ENCODE results near the gene CLEC5A.
"Not testable (repeated sequence)": the region's sequence is repeated elsewhere in the genome, so short reads cannot be mapped to it uniquely, and the experiment has no call there.

CLEC5A gene

DNA sequence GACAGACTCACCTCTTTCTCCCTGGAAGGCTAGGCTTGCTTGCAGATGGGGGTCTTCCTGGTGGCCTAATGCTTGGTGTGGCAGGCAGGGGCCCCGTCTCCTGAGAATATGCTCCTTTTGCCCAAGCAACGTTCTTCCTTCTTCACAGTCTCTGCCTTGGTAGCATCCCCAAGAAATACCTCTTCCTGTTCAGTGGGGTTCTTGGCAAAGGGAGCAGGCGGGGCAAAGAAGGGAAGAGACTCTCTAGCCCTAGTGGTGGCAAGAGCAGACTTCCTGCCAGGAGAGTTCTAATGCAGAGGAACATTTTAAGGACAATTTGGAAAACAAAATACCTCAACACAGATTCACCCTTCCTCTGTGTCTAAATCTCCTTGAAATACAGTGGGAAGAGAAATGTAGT lies at the start of gene CLEC5A:
CLEC5A (minus strand) TSS at position 179 of the 400 bp plus-strand sequence. CDS start 682 bp downstream, outside the sequence.
- DNase-seq, result no peak

DNA sequence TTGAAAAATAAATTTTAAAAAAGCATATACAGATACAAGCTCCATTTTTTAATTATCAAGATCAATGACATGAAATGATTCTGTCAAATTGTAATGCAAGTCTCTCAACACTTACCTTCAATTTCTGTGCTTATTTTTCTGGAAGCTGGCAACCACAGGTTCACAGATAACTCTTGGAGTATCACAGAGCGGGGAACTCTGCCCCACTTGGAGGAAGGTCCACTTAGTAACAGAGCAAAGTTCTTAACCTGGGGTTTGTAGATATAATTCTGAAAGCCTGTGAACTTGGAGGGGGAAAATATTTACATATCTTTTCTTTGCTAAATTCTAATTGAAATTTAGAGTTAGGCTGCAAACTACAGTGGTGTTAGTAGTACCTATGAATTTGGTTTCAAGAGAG lies 46.6 kb upstream of the CLEC5A start:
- no peak for DNase-seq

DNA sequence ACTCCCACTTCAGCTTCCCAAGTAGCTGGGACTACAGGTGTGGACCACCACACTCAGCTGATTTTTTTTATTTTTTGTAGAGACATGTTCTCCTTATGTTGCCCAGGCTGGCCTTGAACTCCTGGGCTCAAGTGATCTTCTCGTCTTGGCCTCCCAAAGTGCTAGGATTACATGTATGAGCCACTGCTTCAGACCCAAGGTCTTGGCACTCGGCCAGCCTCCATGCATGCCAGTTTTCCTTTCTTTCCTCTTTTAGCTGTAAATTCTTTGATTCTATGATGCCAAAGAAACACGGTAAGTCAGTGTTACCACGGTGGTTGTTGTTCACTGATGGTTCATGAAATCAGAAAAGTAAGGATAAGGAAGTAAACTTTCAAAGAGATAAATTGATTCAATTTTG lies 45.9 kb upstream of the CLEC5A start:
- DNase-seq, result no peak

DNA sequence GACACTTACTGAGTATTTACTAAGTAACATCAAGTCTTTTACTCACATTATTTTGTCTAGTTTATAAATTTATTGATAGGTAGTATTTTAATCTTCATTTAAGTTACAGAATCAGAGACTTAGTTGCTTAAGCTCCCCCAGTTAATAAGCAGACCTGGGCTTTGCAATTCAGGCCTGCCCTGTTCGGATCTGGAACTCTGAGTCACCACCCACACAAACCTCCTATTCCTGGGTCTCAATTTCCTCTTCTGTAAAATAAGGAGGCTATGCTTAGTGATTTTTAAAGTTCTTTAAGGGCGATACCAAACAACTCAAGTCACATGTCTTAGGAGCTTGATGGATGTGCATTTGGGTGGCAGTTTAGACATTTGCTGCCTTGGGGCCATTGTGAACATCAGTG lies 45.4 kb upstream of the CLEC5A start:
- DNase-seq, result no peak

DNA sequence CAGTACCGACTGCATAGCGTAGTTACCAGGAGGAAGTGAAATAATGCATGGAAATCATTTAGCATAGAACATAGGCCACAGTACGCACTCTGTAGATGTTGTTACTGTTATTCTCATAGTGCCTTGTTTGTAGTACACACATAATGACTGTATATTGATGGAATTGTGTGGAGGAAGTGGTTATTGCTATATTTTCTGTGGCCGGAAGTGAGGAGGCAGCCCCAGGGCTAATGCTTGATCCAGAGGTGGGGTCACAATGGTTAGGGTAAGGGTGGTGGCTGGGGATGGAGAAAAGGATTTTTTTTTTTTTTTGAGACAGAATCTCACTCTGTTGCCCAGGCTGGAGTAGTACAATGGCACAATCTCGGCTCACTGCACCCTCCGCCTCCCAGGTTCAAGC lies 44.4 kb upstream of the CLEC5A start:
- no peak for DNase-seq

DNA sequence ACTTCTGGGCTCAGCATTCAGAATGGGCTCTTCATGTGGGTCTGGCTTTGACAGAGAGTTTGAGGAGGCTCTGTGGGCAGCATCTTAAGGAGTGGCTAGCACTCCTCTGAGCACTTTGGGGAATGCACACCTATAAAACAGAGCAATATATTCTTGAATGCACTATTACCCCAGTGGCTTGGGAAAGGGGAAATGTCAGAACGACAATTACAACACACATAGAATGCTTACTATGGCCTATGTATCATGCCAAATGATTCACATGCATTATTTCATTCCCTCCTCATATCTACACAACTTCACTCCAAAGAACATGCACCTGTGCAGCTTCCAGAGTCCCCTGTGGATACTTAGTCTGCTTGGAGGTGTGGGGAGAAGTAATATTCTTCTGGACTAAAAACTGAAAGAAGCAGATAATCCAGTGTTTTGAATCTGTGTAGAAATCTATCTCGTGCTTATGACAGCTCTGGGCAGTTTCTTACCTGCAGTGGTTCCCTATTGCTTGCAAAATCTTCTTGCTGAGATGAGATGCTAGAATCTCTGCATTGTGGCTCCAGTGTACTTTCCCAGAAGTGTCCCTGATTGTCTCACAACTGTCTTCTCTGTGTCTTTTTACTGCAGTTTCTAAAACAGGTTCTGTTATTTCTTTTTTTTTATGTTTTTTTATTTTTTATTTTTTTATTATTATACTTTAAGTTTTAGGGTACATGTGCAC lies 43.4 kb upstream of the CLEC5A start:
- no peak for DNase-seq

DNA sequence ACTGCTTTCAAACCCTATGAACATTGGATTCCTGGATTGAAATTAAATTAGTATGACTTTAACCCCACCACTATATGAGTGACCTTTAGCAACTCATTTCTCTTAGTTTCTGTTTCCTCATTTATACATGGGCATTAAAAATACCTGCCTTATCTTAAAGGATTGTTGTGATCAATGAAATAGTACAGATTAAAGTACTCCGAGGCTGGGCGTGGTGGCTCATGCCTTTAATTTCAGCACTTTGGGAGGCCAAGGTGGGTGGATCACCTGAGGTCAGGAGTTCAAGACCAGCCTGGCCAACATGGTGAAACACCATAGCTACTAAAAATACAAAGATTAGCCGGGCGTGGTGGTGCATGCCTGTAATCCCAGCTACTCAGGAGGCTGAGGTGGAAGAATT lies 41.0 kb upstream of the CLEC5A start:
- not testable (repeated sequence) for DNase-seq

DNA sequence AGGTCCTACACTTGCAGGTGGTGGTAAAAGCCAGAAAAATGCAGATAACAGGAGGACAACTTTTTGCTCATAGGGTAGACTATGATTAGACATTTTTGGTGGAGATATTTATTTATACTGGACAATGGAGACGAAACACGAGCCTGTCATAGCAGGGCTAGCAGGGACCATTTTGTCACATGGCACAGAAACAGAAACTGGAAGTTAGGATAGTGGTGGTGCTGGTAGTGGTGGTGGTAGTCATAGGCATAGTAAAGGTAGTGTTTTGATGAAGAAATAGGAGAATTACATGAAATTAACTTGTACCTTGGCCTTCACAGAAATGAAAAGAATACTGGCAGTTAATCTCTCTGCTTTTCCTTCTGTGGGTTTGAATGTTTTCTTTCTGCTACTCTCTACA lies 40.1 kb upstream of the CLEC5A start:
- no peak for DNase-seq

DNA sequence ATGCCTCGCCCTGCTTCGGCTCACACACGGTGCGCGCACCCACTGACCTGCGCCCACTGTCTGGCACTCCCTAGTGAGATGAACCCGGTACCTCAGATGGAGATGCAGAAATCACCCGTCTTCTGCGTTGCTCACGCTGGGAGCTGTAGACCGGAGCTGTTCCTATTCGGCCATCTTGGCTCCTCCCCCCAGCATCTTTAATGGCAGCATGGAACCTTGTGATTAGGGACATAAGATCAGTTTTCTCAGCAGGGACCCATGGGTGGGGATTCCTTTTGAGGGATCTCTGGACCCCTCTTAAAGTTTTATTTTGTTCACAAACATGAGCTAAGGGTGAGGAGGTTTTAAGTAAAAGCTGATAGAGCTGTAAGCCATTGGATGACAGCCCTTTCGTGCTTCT lies 39.2 kb upstream of the CLEC5A start:
- not testable (repeated sequence) for DNase-seq

DNA sequence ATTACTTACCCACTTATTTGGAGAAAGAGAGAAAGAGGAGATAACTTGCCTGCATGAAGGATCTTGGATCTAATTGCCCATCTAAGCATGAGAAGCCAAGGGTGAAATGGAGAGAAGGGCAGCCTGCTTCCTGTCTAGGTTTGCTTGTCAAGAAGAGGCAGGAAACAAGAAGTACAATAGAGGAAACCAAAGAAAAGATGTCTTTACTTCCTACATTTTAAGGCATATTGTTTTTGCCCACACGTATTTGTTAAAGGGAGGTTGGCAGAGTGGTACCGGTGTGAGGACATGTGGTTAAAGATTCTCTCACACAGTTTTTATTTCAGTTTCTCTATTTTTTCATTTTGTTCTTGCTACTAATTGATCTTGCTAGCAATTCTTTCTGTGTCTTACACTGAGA lies 32.8 kb upstream of the CLEC5A start:
- no peak for DNase-seq

DNA sequence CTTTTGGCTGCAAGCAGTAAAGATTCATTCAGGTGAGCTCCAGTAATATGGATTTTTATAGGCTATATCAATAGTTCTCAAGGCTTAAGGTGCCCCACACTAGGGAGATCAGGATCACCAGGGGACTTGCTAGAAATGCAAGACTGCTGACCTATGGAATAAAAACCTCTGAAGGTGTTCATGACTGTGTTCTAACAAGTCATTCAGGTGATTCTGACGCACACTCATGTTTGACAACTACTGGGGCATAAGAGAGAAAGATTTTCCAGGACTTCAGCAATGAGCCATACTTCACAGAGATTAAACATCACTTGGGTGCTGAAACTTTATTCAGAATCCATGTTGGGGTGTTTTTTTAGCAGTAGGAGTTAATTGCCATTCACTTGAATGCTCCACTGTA lies 31.6 kb upstream of the CLEC5A start:
- DNase-seq, result no peak

DNA sequence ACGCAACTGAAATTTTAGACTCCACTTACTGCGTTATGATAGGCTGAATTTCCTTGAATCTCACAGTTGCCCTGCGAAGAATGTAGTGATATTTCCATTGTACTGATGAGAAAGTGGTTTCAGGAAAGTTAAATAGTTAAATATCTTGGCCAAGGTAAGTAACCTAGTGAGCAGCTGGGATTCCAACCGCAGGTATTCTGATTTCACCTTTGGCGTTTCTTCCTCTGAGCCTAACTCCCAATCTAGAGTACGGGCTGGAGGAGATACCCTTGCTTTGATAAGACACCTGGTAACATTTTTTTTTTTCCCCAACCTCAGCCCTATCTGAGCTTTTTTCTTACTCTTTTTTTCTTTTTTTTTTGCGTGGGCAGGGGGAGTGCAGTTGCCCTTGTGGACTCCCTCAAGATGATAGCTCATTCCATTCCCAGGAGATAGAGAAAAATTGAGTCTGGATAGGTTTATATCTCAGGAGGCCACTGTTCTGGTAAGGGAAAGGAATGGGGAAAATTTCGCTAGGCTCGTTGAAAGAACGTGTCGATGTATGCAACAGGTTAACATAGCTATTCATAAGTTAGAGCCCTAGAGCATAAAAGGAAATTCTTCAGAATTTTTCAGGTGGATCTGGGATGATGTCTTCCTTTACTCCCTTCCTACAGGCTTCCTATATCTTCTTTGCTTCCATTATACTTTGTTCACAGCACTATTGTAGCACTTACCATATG lies 29.9 kb upstream of the CLEC5A start:
- DNase-seq, result no peak

DNA sequence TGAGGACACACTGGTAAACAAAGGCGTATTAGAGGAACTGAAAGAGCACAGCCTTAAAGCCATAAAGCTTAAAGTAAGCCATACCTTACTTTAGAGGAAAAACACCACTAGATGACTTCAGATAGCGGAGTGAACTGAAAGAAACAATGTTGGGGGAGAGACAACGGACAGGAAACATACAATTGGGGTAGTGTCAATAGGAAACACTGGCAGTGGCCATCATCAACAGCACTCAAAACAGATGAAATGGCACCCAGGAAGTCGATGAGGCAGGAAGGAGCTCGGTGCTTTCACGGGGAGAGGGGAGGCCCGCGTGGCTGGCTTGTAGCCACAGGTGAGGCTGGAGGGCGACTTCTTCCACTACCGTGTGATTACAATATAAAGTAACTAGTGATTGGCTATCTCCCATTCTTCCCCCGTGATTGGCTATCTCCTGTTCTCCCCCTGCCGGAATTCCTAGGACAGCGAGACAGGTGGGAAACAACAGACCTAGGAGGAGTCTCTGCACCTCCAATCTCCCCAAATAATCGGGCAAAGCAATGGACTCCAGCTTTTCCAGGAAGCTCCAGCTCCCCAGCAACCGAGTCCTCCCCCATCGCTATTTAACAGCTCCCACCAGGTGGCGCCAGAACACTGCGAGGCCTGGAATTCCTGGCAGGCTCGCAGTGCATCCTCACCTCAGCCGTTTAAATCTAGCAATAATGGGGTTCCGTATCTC lies 29.2 kb upstream of the CLEC5A start:
- peak; percentile 84 to 85 for DNase-seq

DNA sequence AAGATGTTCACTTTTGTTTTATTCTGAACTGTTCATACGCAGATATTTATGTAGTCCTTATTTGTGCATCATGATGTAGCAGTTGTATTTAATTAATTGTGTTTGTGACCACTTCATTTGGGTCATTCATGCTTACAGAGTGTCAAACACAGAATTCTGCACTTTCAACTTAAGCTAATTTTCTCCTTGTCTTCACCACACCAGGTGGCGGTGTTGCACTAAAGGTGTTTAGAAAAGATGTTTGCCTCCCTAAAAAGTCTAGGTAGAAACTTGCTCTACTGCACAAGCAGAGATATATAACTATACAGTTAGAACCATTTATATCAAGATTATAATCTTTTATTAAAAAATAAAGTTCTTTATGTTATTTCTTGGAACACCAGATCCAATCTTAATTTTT lies 28.1 kb upstream of the CLEC5A start:
- no peak for DNase-seq

DNA sequence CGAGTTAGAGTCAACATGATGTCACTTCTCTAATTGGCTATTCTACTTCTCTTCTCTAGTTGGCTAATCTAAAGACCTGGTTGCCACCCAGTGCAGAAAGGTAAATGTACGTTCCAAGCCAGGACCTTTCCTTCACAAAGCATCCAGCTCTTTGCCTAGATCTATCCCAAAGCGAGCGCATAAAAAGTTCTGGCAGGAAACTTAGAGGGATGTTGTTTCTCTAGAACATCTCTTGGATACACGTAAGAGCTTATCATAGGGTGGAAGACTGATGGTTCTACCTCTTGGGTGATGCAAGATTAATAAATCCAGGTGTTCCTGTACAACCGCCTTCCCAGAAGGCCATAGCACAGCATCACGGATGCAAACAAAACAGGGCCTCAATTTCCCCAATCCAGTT lies 26.9 kb upstream of the CLEC5A start, which contains the start of gene TAS2R38:
TAS2R38 (minus strand) TSS at position 101 of the 400 bp plus-strand sequence; CDS start at position 17, 84 bp downstream.
- no peak for DNase-seq

DNA sequence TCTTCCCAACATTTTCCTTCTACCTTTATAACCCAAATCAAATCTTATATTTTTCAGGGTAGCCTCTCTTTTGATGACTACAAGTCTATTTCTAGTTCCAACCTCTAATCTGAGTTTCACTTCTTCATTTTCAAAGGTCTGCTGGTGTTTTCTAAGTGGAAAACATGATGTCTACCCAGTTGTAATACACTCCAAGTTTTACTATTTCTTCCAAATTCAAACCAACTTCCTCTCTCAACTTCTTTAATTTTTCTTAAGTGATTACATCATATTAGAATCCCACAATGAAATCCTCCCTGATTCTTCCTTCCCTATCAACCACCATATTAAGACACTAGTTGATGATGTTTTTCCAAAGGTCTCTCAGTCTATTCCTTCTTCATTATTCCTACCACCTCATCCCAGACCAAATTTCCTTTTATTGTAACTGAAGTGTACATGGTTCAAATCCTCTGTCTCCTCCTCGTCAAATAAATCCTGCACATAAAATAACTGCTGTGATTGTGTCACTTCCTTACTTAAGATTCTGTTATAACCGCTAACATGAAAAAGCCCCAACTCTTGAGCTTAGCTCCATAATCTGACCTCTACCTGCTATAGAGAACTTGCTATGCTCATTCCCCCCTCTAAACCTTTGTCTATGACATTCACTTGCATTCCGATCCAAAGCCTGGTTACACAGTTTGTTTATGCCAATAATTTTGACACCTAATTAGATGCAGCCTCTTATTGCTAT lies 14.1 kb upstream of the CLEC5A start:
- no peak for DNase-seq

DNA sequence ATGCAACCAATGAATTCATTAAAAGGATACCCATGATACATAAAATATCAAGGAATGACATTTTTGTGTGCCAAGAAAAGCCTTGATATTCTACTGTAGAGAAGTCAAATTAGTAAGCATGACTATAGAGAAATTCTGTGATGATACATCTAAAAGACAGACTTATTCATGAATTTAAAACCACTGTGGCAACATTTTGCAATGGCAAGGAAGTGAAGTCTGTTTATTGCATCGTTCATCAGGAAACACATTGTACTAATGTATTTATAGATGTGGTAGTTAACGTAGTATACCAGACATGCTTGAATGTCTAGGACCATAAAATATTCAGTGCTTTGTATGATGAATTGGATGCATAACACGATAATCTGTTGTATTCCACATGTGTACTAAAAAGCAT lies 9.3 kb upstream of the CLEC5A start:
- no peak for DNase-seq

DNA sequence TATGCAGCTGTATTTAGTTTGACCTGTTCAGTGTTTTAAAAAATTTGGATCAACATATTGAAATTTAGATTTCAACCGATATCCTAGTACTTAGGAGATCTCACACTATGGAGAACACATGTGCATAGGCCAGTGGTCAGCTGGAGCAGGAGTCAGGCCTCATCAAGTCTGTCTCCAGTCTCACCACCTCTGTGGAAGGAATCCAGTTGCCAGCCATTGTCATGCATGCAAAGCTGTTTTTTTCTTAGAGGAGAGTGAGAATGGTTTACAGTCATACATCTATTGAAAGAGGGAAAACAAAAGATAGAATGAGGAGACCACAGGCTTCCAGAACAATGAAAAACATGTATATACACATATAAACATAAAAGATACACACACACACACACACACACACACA lies 7.6 kb upstream of the CLEC5A start:
- no peak for DNase-seq

DNA sequence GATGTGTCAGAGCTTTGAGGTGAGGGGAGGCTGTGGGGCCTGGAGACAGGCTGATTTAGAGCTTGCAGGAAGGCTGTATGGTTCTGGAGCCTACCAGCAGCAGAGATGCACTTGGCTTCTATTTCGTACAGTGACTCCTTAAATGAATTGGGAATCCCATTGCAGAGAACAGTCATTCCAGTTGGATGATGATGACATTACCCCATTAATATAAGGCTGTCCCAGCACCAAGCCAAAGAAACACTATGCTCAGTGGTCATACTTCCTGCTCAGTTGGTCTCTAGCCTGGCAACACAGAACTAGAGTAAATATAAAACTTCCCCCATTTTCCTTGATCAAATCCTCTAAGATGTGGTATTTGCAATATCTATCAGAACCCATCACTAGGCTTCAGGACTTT lies 5.7 kb upstream of the CLEC5A start:
- DNase-seq, result no peak

DNA sequence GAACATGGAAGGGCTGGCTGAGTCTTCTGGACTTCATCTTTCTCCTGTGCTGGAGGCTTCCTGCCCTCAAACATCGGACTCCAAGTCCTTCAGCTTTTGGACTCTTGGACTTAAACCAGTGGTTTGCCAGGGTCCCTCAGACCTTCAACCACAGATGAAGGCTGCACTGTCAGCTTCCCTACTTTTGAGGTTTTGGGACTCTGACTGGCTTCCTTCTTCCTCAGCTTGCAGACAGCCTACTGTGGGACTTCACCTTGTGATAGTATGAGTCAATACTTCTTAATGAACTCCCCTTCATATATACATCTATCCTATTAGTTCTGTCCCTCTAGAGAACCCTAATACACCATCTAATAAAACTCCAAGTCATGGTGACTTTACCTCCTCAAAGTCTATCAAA lies 4.0 kb upstream of the CLEC5A start:
- no peak for DNase-seq

DNA sequence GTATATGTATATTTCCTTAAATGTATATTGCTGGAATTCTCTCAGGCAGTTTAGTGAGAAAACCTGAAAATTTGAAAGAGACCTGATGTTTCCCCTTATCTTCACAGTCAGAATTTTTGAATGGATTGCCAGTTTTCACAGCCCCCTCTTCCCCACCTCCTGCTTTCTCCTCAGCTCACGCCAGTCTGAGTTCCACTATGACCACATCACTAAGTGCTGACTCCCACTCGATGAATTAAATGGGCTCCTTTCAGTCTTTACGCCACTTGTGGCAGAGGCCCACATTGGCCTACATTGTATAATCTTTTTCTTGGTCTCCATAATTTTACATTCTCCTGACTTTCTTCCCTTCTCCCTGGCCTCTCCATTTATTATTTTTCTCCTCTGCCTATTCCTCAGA lies 3.1 kb upstream of the CLEC5A start:
- DNase-seq, result no peak

DNA sequence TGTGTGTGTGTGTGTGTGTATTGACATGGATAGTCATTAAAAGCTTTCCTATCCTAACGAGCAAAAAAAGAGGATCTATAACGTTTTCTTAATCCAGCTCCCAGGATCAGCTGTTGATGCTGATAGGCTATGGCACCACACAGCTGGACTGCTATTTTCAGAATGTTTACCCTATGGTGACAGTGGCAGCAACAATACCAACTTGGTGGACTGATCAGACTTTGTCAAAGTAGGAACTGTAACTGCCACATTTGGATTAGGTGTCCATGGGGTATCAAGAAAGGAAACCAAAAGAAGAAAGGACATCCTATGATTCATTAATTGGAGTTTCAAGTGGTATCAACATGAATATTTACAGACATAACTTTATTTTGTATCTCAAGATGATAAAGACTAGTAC lies 2.7 kb upstream of the CLEC5A start:
- no peak for DNase-seq

DNA sequence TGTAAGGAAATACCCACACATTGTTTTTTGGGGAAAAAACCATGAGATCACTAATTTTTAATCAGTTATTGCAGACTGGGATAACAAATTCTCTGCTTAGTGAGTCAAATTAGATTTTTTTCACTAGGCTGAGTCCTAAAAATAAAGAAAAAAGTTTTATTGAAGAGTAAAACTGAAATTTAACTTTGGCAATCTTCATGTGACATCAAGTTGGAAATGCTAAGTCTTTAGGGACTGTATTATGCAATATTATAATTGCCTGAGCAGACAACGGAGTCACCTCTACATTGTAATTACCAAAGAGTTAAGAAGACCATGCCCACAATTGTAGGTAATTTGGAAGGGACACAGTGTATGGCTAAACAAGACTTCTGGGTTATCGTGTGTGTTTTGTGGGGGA lies 2.2 kb upstream of the CLEC5A start:
- DNase-seq, result no peak
